Right forelimb (tissue), 1 donor: ENCODE data around the gene PANK1.

ENCODE experiments used
- DNase-seq: peaks from one replicate; pipeline ENCODE4 v3.0.0-alpha.2; 2018

Gene PANK1

DNA sequence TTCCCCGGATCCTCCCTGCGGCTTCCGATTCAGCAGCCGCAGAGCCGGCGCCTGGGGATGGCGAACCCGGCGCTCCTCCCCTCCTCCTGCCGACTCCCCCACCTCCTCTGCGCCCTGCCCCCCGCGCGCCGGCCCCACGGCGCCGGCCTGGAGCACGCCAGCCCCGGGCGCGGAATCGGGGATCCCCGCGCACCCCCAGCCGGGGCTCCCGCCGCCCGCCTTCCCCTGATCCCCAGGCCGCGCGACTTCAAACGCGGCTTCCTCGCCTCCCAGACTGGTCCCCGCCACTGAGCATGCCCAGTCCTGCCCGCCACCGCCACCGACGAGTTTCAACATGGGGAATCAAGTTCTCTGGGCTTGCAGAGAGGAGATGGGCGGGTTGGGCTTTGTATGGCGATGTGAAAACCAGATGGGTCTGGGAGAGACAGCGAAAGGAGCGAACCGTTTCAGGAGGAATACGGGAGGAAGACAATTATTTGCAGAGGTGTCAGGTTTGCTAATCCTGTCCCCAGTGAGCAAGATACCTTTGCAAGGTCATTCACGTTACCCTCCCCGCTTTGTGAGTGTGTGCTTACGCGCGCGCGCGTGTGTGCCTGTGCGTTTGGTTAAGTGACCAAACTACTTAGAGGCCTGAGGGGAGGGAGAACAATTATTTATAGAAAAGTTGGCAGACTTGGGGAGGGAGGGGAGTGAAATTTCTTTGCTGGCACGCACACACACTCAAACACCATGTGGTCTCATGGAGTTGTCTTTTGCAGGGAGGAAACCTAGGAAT is at the start of gene PANK1:
PANK1 (minus strand) TSS at position 276 of the 775 bp plus-strand sequence. CDS start 351 bp downstream, outside the sequence.
- peak; percentile 89 for DNase-seq

DNA sequence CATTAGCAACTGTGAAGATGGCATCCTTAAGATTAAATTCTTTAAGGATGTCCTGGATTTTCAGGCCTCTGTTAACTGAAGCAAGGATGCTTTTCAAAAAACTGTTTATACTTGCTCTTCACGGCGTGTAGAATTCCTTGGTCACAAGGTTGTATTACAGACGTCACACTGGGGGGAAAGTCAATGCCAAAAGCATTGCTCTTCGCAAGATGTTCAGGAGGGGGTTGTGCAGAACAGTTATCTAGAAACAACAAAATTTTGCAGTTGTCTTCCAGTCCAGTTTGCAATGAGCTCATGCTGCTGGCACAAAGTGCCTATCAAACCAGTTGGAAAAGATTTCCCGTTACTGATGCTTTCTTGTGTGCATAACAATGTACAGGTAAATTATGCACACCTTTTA is 48.1 kb upstream of the PANK1 start:
- DNase-seq: no peak

GRCh38 chr10:89692416-89692815 is 47.4 kb upstream of the PANK1 start:
- DNase-seq: no peak

DNA sequence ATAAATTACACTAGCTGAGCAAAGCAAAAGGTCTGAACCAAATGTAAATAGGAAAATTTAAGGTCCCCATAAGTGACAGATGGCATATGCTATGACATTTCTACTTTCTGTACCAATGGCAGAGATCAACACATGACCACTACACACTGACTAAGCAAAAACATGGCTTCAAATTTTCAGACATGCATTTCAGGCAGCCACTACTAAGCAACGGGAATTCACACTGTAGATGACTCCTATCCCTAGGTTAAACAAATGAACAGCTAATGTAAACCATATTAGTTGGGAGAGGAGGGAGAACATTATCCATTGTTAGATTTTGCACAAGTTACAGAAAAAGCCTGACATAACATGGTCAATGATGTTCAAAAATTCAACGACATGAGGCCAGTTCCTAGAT is 45.0 kb upstream of the PANK1 start:
- DNase-seq: no peak

GRCh38 chr10:89685936-89686335 is 40.9 kb upstream of the PANK1 start:
- DNase-seq: no peak

GRCh38 chr10:89684604-89685003 is 39.6 kb upstream of the PANK1 start:
- DNase-seq: no peak

DNA sequence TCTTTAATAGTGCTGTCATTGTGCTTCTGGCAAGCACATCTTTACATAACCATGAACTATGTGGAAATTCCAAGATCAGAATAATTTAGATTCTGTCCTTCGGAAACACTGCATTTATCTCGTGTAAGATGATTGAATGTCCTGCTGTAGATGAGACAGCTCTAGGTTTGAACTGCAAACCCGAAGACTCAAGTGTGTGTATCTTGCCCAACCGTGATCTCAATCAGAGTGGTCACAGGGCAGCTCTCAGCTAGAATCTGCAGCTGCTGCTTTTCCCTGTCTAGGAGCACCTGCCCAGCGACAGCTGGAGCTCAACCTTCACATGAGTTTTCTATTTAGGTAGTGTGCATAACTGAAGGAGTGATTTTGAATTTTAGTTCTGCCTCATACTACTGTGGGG is 38.8 kb upstream of the PANK1 start:
- no peak for DNase-seq

GRCh38 chr10:89679986-89680385 is 34.9 kb upstream of the PANK1 start:
- DNase-seq: no peak

- no peak for DNase-seq
These were observed 32.3 kb upstream of the PANK1 start for GRCh38 chr10:89677341-89677740.

DNA sequence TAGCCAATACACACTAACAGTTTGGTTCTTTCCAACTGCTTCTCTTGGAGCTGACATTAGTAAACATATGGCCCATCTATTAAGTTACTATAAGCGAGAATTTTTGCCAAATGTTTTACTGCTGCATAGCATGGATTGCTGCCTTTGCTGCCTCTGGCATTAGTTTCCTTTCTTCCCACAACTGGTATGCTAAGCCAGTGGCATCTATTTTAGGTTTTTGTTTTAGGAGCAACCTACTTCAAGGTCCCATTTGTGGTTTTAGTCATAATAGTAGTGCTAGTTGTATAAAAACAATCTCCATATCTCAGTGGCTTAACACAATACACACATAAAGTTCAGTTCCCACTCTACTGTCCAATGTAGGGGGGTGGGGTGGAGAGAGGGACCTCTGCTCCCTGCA is 25.9 kb upstream of the PANK1 start:
- no peak for DNase-seq

DNA sequence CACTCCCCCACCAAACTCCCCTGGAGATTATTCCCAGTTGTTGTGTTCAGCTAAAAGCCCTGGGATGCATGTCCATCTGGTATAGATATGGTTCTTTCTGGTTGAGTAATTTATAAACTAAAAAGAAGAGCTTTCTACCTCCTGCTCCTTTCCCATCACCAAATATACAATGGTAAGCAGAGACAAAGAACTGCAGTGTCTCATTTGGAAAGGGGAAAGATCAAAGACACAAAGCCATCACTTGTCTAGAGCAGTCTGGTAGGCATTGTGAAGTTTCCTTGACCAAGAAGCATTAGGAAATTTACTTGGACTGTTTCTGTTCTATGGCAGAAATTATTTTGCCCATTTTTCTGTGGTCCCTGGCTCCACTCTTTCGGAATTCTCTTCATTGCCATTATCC is 24.9 kb upstream of the PANK1 start:
- no peak for DNase-seq

DNA sequence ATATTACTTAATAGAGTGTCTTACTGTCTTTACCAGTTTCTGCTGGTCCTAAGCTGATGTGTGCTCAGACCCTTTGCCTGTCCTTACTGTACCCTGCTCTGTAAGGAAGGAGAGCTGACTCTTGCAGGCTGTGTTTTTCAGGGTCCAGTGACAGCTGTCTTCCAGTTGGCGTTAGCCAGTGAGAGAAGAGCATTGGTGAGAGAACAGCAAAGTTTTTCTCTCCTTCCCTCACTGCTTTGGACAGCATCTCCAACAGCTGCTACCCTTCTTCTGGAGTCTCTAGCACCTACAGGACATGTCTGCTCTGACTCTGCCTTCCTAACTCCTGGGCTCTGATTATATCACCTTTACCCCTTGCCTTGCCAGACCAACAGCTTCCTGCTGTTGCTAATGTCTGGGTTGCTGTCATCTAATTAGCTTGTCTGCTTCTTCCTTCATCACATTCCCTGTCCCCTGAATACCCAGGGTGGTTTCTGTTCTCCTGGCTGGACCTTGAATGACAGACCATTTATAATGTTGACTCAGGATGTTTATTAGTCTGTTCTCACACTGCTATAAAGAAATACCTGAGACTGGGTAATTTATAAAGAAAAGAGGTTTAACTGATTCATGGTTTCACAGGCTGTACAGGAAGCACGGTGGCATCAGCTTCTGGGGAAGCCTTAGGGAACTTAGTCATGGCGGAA is 23.5 kb upstream of the PANK1 start:
- no peak for DNase-seq

DNA sequence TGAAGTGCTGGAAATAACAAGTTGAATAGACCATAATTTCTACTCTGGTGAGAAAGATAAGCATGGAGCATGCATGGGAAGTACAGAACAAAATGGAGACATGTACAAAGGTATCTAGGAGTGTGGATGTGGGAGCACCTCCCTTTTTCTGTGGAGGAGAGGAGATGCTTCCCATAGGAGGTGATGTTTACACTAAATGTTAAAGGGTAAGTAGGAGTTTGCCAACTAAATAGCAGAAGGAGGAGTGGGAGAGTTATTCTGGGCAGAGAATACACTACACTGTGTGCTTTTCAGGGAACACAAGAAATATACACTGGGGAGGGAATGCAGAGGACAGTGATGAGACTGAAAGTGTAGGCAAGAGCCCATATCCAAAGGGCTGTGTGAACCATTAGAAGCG is 21.1 kb upstream of the PANK1 start:
- DNase-seq: no peak

- DNase-seq: no peak
These were observed 20.3 kb upstream of the PANK1 start for GRCh38 chr10:89665302-89665701.

DNA sequence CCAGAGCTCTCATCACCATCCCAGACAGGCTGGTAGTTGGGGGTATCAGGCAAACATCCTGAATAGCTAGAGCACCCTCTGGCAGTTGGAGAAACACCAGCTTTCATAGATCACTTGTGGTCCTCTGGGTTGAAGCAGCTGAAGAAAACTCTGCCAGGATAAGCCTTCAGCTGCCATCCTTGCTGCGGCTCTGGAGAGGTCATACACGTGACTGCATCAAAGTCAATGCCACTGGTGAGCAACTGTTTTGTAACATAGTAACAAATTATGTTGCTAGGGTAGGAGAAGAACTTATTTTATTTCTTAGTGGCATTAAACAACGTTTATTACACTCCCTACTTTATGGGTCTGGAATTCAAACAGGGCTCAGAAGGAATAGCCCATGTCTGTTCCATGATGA is 19.2 kb upstream of the PANK1 start:
- no peak for DNase-seq

GRCh38 chr10:89663144-89663543 is 18.1 kb upstream of the PANK1 start:
- no peak for DNase-seq

GRCh38 chr10:89662596-89662995 is 17.6 kb upstream of the PANK1 start:
- DNase-seq: no peak

- no peak for DNase-seq
These were observed 14.4 kb upstream of the PANK1 start for GRCh38 chr10:89659143-89660131.

DNA sequence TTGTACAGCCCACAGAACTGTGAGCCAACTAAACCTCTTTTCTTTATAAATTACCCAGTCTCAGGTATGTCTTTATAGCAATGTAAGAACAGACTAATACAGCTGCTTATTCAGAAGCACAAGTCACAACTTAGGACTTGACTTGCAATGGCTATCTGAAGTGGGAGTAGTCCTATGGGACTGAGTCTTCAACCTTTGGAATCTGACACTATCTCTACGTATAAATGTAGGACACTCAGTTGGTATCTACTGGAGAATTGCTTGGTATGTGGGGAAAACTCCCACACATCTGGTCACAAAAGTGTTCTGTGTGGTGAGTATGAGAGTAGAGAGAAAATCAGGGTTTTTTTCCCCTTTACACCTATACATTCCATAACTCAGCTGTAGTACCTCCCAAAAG is 12.3 kb upstream of the PANK1 start:
- no peak for DNase-seq

- no peak for DNase-seq
These were observed 10.7 kb upstream of the PANK1 start for GRCh38 chr10:89655722-89656121.

GRCh38 chr10:89653410-89653869 is 8.4 kb upstream of the PANK1 start:
- no peak for DNase-seq

DNA sequence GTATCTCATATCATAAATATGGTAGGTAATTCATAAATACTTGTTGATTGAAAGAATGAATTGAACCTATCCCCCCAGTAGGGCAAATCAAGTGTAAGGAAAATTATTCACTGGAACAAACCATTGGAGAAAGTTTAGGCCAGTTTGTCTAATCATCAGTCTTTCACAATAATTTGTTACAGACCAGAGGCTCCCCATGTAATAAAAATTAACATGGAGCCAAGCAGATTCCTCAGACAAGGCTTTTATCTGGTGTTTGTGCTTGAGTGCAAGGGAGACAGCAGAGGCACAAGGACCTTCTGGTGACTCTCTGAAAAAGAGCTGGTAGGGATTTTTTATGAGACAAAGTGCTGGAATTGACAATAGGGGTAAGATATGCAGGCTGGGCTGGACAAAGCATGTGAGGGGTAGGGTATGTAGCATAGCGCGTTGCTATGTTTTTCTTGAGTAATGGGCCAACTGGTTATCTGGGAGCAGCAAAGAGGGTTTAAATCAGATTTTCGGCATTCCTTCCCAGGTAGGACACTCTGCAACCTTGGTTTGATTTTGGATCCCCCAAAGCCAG is 7.8 kb upstream of the PANK1 start:
- no peak for DNase-seq
